ENCODE data around the gene KIF26B.

Gene KIF26B

GRCh38 chr1:245589906-245590305 lies 435.1 kb downstream of the KIF26B start:
- DNase-seq (ENCODE audit: low read depth in 2 of 2): no peak

GRCh38 chr1:245590726-245591125 lies 435.9 kb downstream of the KIF26B start:
- no peak for DNase-seq (ENCODE audit: low read depth in 2 of 2)

- DNase-seq (ENCODE audit: low read depth in 2 of 2): no peak
Measured at GRCh38 chr1:245591346-245592188, 436.8 kb downstream of the KIF26B start.

GRCh38 chr1:245592189-245592460 lies 437.3 kb downstream of the KIF26B start:
- no peak for DNase-seq (ENCODE audit: low read depth in 2 of 2)

- no peak for DNase-seq (ENCODE audit: low read depth in 2 of 2)
Measured at GRCh38 chr1:245598524-245599305, 443.9 kb downstream of the KIF26B start.

- DNase-seq (ENCODE audit: low read depth in 2 of 2): no peak
Measured at GRCh38 chr1:245599371-245600174, 444.8 kb downstream of the KIF26B start.

- no peak for DNase-seq (ENCODE audit: low read depth in 2 of 2)
Measured at GRCh38 chr1:245600658-245601057, 445.9 kb downstream of the KIF26B start.

- DNase-seq (ENCODE audit: low read depth in 2 of 2): no peak
Measured at GRCh38 chr1:245603311-245603865, 448.6 kb downstream of the KIF26B start.

- no peak for DNase-seq (ENCODE audit: low read depth in 2 of 2)
Measured at GRCh38 chr1:245604979-245605378, 450.2 kb downstream of the KIF26B start.

GRCh38 chr1:245605480-245606156 lies 450.8 kb downstream of the KIF26B start:
- DNase-seq (ENCODE audit: low read depth in 2 of 2): no peak

- DNase-seq (ENCODE audit: low read depth in 2 of 2): no peak
Measured at GRCh38 chr1:245606157-245606725, 451.5 kb downstream of the KIF26B start.

GRCh38 chr1:245608271-245608670 lies 453.5 kb downstream of the KIF26B start:
- DNase-seq (ENCODE audit: low read depth in 2 of 2): no peak

GRCh38 chr1:245609354-245610150 lies 454.8 kb downstream of the KIF26B start:
- no peak for DNase-seq (ENCODE audit: low read depth in 2 of 2)

GRCh38 chr1:245611251-245611650 lies 456.5 kb downstream of the KIF26B start:
- DNase-seq (ENCODE audit: low read depth in 2 of 2): no peak

- DNase-seq (ENCODE audit: low read depth in 2 of 2): no peak
Measured at GRCh38 chr1:245614476-245614875, 459.7 kb downstream of the KIF26B start.

- DNase-seq (ENCODE audit: low read depth in 2 of 2): no peak
Measured at GRCh38 chr1:245615001-245615400, 460.2 kb downstream of the KIF26B start.

GRCh38 chr1:245621589-245621988 lies 466.8 kb downstream of the KIF26B start:
- no peak for DNase-seq (ENCODE audit: low read depth in 2 of 2)

GRCh38 chr1:245622332-245623014 lies 467.7 kb downstream of the KIF26B start:
- DNase-seq (ENCODE audit: low read depth in 2 of 2): no peak

- DNase-seq (ENCODE audit: low read depth in 2 of 2): no peak
Measured at GRCh38 chr1:245641384-245641783, 486.6 kb downstream of the KIF26B start.

- DNase-seq (ENCODE audit: low read depth in 2 of 2): no peak
Measured at GRCh38 chr1:245645406-245645805, 490.6 kb downstream of the KIF26B start.
